Measurements from ENCODE around the gene SHROOM3. TPM values are rescaled to one million over a fixed set of nuclear protein-coding genes. Genes with fewer than 3 reads are reported as not detected.

SHROOM3 gene
- total and polyA plus RNA-seq, 2 donors (not counting 1 experiment from before 2014, with no cell fraction given) = 0.91 to 1.5 TPM

- intact Hi-C loops (cut with micrococcal nuclease) = no loop called here
Observed at GRCh38 chr4:76614589-76614988, 179.6 kb downstream of the SHROOM3 start.

GRCh38 chr4:76615999-76616398, 181.0 kb downstream of the SHROOM3 start:
- H3K27me3 ChIP-seq (replicated peaks in 1 of 4; ENCODE audit: control extremely low read depth in 1 of 4, control insufficient read depth in 3 of 4, insufficient read depth in 4 of 4, low read length in 3 of 4) = peaks cover 0 to 3% (median 1%) of the 10 kb centered on the region in 4 experiments
- Mint-ChIP-seq H3K27me3 (peaks cover 13% of the 10 kb centered on the region), H3K27ac (no peak overlapping the region), H3K9me3 (ENCODE audit: insufficient read depth) (no peaks in the 10 kb centered on the region), H3K4me3 (no peak overlapping the region), H3K4me1 (no peaks in the 10 kb centered on the region)
- ChIA-PET POLR2A (no interaction called here), CTCF (no interaction called here)
- WGBS (ENCODE audit: insufficient coverage) = 87% methylated on average over 3 of the region's 3 CpGs
- no peak overlapping the region for H3K4me2 ChIP-seq (replicated peaks; ENCODE audit: low read depth, low read length, poor library complexity, severe bottlenecking)
- no peak overlapping the region for H3K27ac ChIP-seq (ENCODE audit: low read length in 2 of 2)
- no peaks in the 10 kb centered on the region for H4K20me1 ChIP-seq (ENCODE audit: control insufficient read depth, insufficient read depth, low read length, poor library complexity, severe bottlenecking)
- intact Hi-C loops (cut with micrococcal nuclease) = no loop called here
- ATAC-seq (ENCODE audit: low read depth) = no peak
- H2AFZ ChIP-seq (ENCODE audit: insufficient read depth, low read depth, low read length, poor library complexity, severe bottlenecking) = no peak overlapping the region
- H3K4me3 ChIP-seq (ENCODE audit: control extremely low read depth in 1 of 5, extremely low read depth in 1 of 5, insufficient read depth in 1 of 5, low read depth in 2 of 5, low read length in 4 of 5) = no peak overlapping the region
- TF ChIP-seq CTCF (IDR thresholded peaks at IDR 0.05) (no peak), EZH2 (IDR thresholded peaks at IDR 0.05; ENCODE audit: borderline replicate concordance, insufficient read depth, low read depth, low read length, poor library complexity, severe bottlenecking) (no peak)
- H3K4me1 ChIP-seq (ENCODE audit: control insufficient read depth in 2 of 2, insufficient read depth in 2 of 2, low read length in 2 of 2) = no peaks in the 10 kb centered on the region
- H3K9me3 ChIP-seq (ENCODE audit: control extremely low read depth in 1 of 3, control insufficient read depth in 2 of 3, insufficient read depth in 1 of 3, low read length in 2 of 3) = no peaks in the 10 kb centered on the region
- H3K9ac ChIP-seq (ENCODE audit: low read length) = no peak overlapping the region
- no peaks in the 10 kb centered on the region for H3K36me3 ChIP-seq (replicated peaks in 1 of 2; ENCODE audit: control extremely low read depth in 1 of 2, control insufficient read depth in 1 of 2, extremely low read depth in 1 of 2, insufficient read depth in 2 of 2, low read length in 1 of 2)
- H3K79me2 ChIP-seq (ENCODE audit: control insufficient read depth, insufficient read depth, low read length) = no peaks in the 10 kb centered on the region
- DNase-seq = no peak

More at GRCh38 chr4:76614589-76614988, 179.6 kb downstream of the SHROOM3 start:
- Histone ChIP-seq H2AFZ (ENCODE audit: insufficient read depth, low read depth, low read length, poor library complexity, severe bottlenecking) (no peak overlapping the region), H3K9ac (ENCODE audit: low read length) (no peak overlapping the region), H3K36me3 (replicated peaks in 1 of 2; ENCODE audit: control extremely low read depth in 1 of 2, control insufficient read depth in 1 of 2, extremely low read depth in 1 of 2, insufficient read depth in 2 of 2, low read length in 1 of 2) (no peaks in the 10 kb centered on the region), H3K27me3 (replicated peaks in 1 of 4; ENCODE audit: control extremely low read depth in 1 of 4, control insufficient read depth in 3 of 4, insufficient read depth in 4 of 4, low read length in 3 of 4) (peaks cover 0 to 3% (median 0%) of the 10 kb centered on the region in 4 experiments), H3K4me2 (replicated peaks; ENCODE audit: low read depth, low read length, poor library complexity, severe bottlenecking) (no peak overlapping the region), H3K4me1 (ENCODE audit: control insufficient read depth in 2 of 2, insufficient read depth in 2 of 2, low read length in 2 of 2) (no peaks in the 10 kb centered on the region), H3K9me3 (ENCODE audit: control extremely low read depth in 1 of 3, control insufficient read depth in 2 of 3, insufficient read depth in 1 of 3, low read length in 2 of 3) (no peaks in the 10 kb centered on the region), H3K4me3 (ENCODE audit: control extremely low read depth in 1 of 5, extremely low read depth in 1 of 5, insufficient read depth in 1 of 5, low read depth in 2 of 5, low read length in 4 of 5) (no peak overlapping the region), H3K79me2 (ENCODE audit: control insufficient read depth, insufficient read depth, low read length) (no peaks in the 10 kb centered on the region), H3K27ac (ENCODE audit: low read length in 2 of 2) (no peak overlapping the region), H4K20me1 (ENCODE audit: control insufficient read depth, insufficient read depth, low read length, poor library complexity, severe bottlenecking) (no peaks in the 10 kb centered on the region)
- no peak for TF ChIP-seq EZH2 (IDR thresholded peaks at IDR 0.05; ENCODE audit: borderline replicate concordance, insufficient read depth, low read depth, low read length, poor library complexity, severe bottlenecking)
- TF ChIP-seq CTCF (IDR thresholded peaks at IDR 0.05) = no peak
- no peaks in the 10 kb centered on the region for H3K4me1 Mint-ChIP-seq
- ChIA-PET CTCF (no interaction called here), POLR2A (no interaction called here)
- H3K27ac Mint-ChIP-seq = peak overlapping the region; percentile 22
- ATAC-seq (ENCODE audit: low read depth) (no peak), DNase-seq (no peak)
- no peaks in the 10 kb centered on the region for H3K9me3 Mint-ChIP-seq (ENCODE audit: insufficient read depth)
- peaks cover 13% of the 10 kb centered on the region for H3K27me3 Mint-ChIP-seq
- H3K4me3 Mint-ChIP-seq = no peak overlapping the region
